Liver (tissue), 9 donors: ENCODE measurements around the gene PHLDB2. TPM values are rescaled to one million over a fixed set of nuclear protein-coding genes. Genes with fewer than 3 reads are reported as not detected.

Experiments used
- DNase-seq: peaks from one replicate; pipeline ENCODE4 v3.0.0-alpha.2; 2017; ENCODE audit warnings: low spot score
- H3K27ac ChIP-seq, 2 donors: one replicate each; pipeline ENCODE4 v1.7.0; 2013; ENCODE audit warnings: inconsistent platforms in 2 of 2, low read length in 2 of 2, control low read depth in 1 of 2, low read depth in 1 of 2, mild to moderate bottlenecking in 1 of 2
- H3K27me3 ChIP-seq, 4 donors: one replicate each; pipeline versions ENCODE4 v1.6.1 to v1.7.0; 2013; ENCODE audit warnings: low read length in 3 of 4, inconsistent platforms in 1 of 4, mild to moderate bottlenecking in 1 of 4, moderate library complexity in 1 of 4; ENCODE audit not compliant: control insufficient read depth in 4 of 4, insufficient read depth in 4 of 4
- H3K36me3 ChIP-seq, 4 donors: one replicate each; pipeline versions ENCODE4 v1.6.1 to v1.7.0; 2013; ENCODE audit warnings: low read length in 3 of 4, mild to moderate bottlenecking in 3 of 4, low read depth in 1 of 4, moderate library complexity in 1 of 4; ENCODE audit not compliant: control insufficient read depth in 4 of 4, insufficient read depth in 3 of 4
- H3K4me1 ChIP-seq, 4 donors: one replicate each; pipeline versions ENCODE4 v1.6.1 to v1.7.0; 2013; ENCODE audit warnings: low read length in 3 of 4, mild to moderate bottlenecking in 3 of 4, moderate library complexity in 1 of 4; ENCODE audit not compliant: control insufficient read depth in 4 of 4, insufficient read depth in 4 of 4
- H3K4me3 ChIP-seq, 3 donors: one replicate each; pipeline versions ENCODE4 v1.6.1 to v1.7.0; 2013; ENCODE audit warnings: low read length in 3 of 3, control low read depth in 1 of 3, low read depth in 1 of 3, mild to moderate bottlenecking in 1 of 3
- H3K9ac ChIP-seq, 2 donors: one replicate each; pipeline ENCODE4 v1.7.0; 2013; ENCODE audit warnings: low read length in 2 of 2, mild to moderate bottlenecking in 2 of 2, moderate library complexity in 2 of 2, control low read depth in 1 of 2, low read depth in 1 of 2
- H3K9me3 ChIP-seq, 4 donors: one replicate each; pipeline versions ENCODE4 v1.6.1 to v1.7.0; 2013; ENCODE audit warnings: low read length in 3 of 4; ENCODE audit not compliant: control insufficient read depth in 4 of 4
- EGR1 ChIP-seq, 2 donors: IDR thresholded peaks; 2 replicates each; pipeline ENCODE4 v1.6.1; 2016 to 2018; ENCODE audit warnings: antibody characterized with exemption in 2 of 2, low read depth in 2 of 2
- FOXA1 ChIP-seq: IDR thresholded peaks from 2 replicates; pipeline ENCODE4 v1.6.1; 2016; ENCODE audit warnings: antibody characterized with exemption
- GABPA ChIP-seq, 2 donors: IDR thresholded peaks in 1 of 2; conservative IDR thresholded peaks in 1 of 2; 2 replicates each; pipeline ENCODE4 v1.6.1; 2016; ENCODE audit warnings: antibody characterized with exemption in 2 of 2, mild to moderate bottlenecking in 1 of 2, moderate library complexity in 1 of 2
- HNF4A ChIP-seq, 2 donors: conservative IDR thresholded peaks; 2 replicates each; pipeline ENCODE4 v1.6.1; 2016; ENCODE audit warnings: antibody characterized with exemption in 2 of 2, mild to moderate bottlenecking in 2 of 2
- HNF4G ChIP-seq: IDR thresholded peaks from 2 replicates; pipeline ENCODE4 v1.6.1; 2016; ENCODE audit warnings: antibody characterized with exemption
- JUND ChIP-seq, 2 donors: IDR thresholded peaks; 2 replicates each; pipeline ENCODE4 v1.6.1; 2016; ENCODE audit warnings: antibody characterized with exemption in 2 of 2
- MAX ChIP-seq: IDR thresholded peaks from 2 replicates; pipeline ENCODE4 v1.6.1; 2016; ENCODE audit warnings: antibody characterized with exemption
- NR2F2 ChIP-seq: IDR thresholded peaks from 2 replicates; pipeline ENCODE4 v1.6.1; 2016; ENCODE audit warnings: antibody characterized with exemption
- RAD21 ChIP-seq, 2 donors: IDR thresholded peaks; 2 replicates each; pipeline ENCODE4 v1.6.1; 2016; ENCODE audit warnings: antibody characterized with exemption in 2 of 2, mild to moderate bottlenecking in 2 of 2
- REST ChIP-seq: IDR thresholded peaks from 2 replicates; pipeline ENCODE4 v1.6.1; 2016; ENCODE audit warnings: antibody characterized with exemption, mild to moderate bottlenecking
- RXRA ChIP-seq, 2 donors: IDR thresholded peaks; 2 replicates each; pipeline ENCODE4 v1.6.1; 2017 to 2018; ENCODE audit warnings: antibody characterized with exemption in 2 of 2, mild to moderate bottlenecking in 1 of 2
- SP1 ChIP-seq: IDR thresholded peaks from 2 replicates; pipeline ENCODE4 v1.6.1; 2018; ENCODE audit warnings: antibody characterized with exemption, mild to moderate bottlenecking
- TAF1 ChIP-seq: conservative IDR thresholded peaks from 2 replicates; pipeline ENCODE4 v1.6.1; 2016; ENCODE audit warnings: antibody characterized with exemption, mild to moderate bottlenecking
- YY1 ChIP-seq: IDR thresholded peaks from 2 replicates; pipeline ENCODE4 v1.6.1; 2016; ENCODE audit warnings: antibody characterized with exemption, mild to moderate bottlenecking
- ZBTB33 ChIP-seq: IDR thresholded peaks from 2 replicates; pipeline ENCODE4 v1.6.1; 2016; ENCODE audit warnings: antibody characterized with exemption
- WGBS: extraction: QIAGEN DNeasy Blood & Tissue Kit; methylation state at CpG from one replicate; pipeline ENCODE4 v1.1.7; 2013; 5-methylcytosine and 5-hydroxymethylcytosine counted together
- polyA plus RNA-seq, 2 donors: library from polyadenylated mRNA; stranded (reverse) in 1 of 2; unstranded in 1 of 2; fragments of 200-250 nt in 1 of 2; fragments of >200 nt in 1 of 2; fragmentation: Nextera tagmentation in 1 of 2; extraction: Ambion mirVana in 1 of 2; gene quantifications; one replicate each; pipeline versions ENCODE4 v1.2.1 to v1.2.3, GENCODE V29; 2013 to 2015
- total RNA-seq, 2 donors: library from RNA; depleted of rRNA; stranded (reverse); fragments of >200 nt; gene quantifications; one replicate each; pipeline ENCODE4 v1.2.3, GENCODE V29; 2014
- TF ChIP-seq, protein P1 (sequence below): IDR thresholded peaks from 2 replicates; pipeline ENCODE4 v1.6.1; 2016; ENCODE audit warnings: antibody characterized with exemption
- donor health status: healthy.
- donor health status: healthy.
- donor health status: healthy.
- donor health status: healthy.
- donor health status: healthy.

Gene PHLDB2
- total and polyA plus RNA-seq, 4 donors = 9.7 to 42.9 (median 22.2) TPM

GRCh38 chr3:111904376-111905241, 45.5 kb downstream of the PHLDB2 start (continued):
- TF ChIP-seq, protein P1, sequence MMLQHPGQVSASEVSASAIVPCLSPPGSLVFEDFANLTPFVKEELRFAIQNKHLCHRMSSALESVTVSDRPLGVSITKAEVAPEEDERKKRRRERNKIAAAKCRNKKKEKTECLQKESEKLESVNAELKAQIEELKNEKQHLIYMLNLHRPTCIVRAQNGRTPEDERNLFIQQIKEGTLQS = peak; percentile 51
- TF ChIP-seq SP1 = no peak
- TF ChIP-seq EGR1 (IDR thresholded peaks at IDR 0.05; ENCODE audit: low read depth in 2 of 2) = no peak
- peak; percentile 49 for TF ChIP-seq MAX

GRCh38 chr3:111906656-111907055, 47.6 kb downstream of the PHLDB2 start:
- Histone ChIP-seq H3K36me3 (peaks cover 0 to 6% (median under 1%) of the 10 kb centered on the region in 4 donors), H3K4me1 (peaks cover 2 to 11% (median 7%) of the 10 kb centered on the region in 4 donors), H3K9me3 (no peaks in the 10 kb centered on the region), H3K27me3 (no peaks in the 10 kb centered on the region), H3K9ac (no peak overlapping the region), H3K4me3 (no peak overlapping the region), H3K27ac (no peak overlapping the region)
- no peak for TF ChIP-seq HNF4G
- TF ChIP-seq MAX = no peak
- no peak for TF ChIP-seq RXRA (IDR thresholded peaks at IDR 0.05)
- TF ChIP-seq GABPA (IDR thresholded peaks at IDR 0.05 in 1 of 2, conservative IDR thresholded peaks at IDR 0.05 in 1 of 2) = no peak
- no peak for TF ChIP-seq YY1
- no peak for TF ChIP-seq FOXA1
- no peak for TF ChIP-seq EGR1 (IDR thresholded peaks at IDR 0.05; ENCODE audit: low read depth in 2 of 2)
- no peak for TF ChIP-seq ZBTB33
- no peak for TF ChIP-seq TAF1
- TF ChIP-seq RAD21 (IDR thresholded peaks at IDR 0.05) = no peak
- TF ChIP-seq NR2F2 = no peak
- 59% methylated on average over 2 of the region's 2 CpGs for WGBS
- DNase-seq = no peak

DNA sequence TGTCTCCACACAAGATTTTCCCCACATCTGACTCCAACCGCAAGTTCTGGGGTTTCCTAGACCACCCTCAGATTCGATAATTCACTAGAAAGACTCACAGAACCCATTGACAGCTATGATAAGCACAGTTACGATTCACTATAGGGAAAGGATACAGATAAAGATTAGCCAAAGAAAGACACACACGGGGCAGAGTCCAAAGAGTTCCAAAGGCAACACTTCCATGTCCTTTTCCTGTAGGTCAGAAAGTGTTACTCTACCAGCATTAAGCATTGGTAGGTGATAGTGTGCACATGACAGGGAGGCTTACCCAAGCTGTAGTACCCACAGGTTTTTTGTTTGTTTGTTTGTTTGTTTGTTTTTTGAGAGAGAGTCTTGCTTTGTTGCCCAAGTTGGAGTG, 48.1 kb downstream of the PHLDB2 start:
- H3K9me3 ChIP-seq = no peaks in the 10 kb centered on the region
- H3K4me1 ChIP-seq = peaks cover 2 to 11% (median 7%) of the 10 kb centered on the region in 4 donors
- H3K27ac ChIP-seq = peak overlapping the region in 1 of 2 donors; percentile 25
- no peak overlapping the region for H3K9ac ChIP-seq
- no peak overlapping the region for H3K4me3 ChIP-seq
- DNase-seq = no peak
- WGBS = 56% methylated on average over 4 of the region's 4 CpGs
- no peaks in the 10 kb centered on the region for H3K27me3 ChIP-seq
- peaks cover 0 to 6% (median under 1%) of the 10 kb centered on the region in 4 donors for H3K36me3 ChIP-seq
- TF ChIP-seq JUND (IDR thresholded peaks at IDR 0.05) (no peak), GABPA (IDR thresholded peaks at IDR 0.05 in 1 of 2, conservative IDR thresholded peaks at IDR 0.05 in 1 of 2) (no peak), MAX (no peak), HNF4A (conservative IDR thresholded peaks at IDR 0.05) (peak; percentile 67 to 85), ZBTB33 (no peak), RAD21 (IDR thresholded peaks at IDR 0.05) (no peak), SP1 (peak; percentile 39), HNF4G (peak; percentile 48), TAF1 (no peak), YY1 (no peak), NR2F2 (no peak), RXRA (IDR thresholded peaks at IDR 0.05) (peak in 1 of 2 donors; percentile 16), EGR1 (IDR thresholded peaks at IDR 0.05; ENCODE audit: low read depth in 2 of 2) (no peak), FOXA1 (no peak), REST (no peak)
- TF ChIP-seq, protein P1 = no peak
